ENCODE results near the gene STARD5. TPM values are rescaled to one million over a fixed set of nuclear protein-coding genes. Genes with fewer than 3 reads are reported as not detected.
A peak's percentile ranks its signal among the peaks of the same experiment; 100 is the strongest.

The STARD5 gene
- polyA plus RNA-seq, 2 of the 4 experiments (the other 2 are of a cell fraction) = 2.1 to 2.8 TPM

GRCh38 chr15:81339321-81339720, 15.4 kb upstream of the STARD5 start:
- POLR2A ChIA-PET = interaction anchor here (0.6 kb wide), 1 partner anchor 333 kb away, joined by 4 read pairs; no protein-coding TSS in a partner anchor
- no peak for TF ChIP-seq EP300 (IDR thresholded peaks at IDR 0.05)

GRCh38 chr15:81338170-81339007, 14.4 kb upstream of the STARD5 start:
- FAIRE-seq (no peak), ATAC-seq (peak in 1 of 2 experiments; percentile 57; a peak in 1 of 6 replicates), DNase-seq (ENCODE audit: low read depth in 1 of 2, low spot score in 1 of 2) (peak in 1 of 2 experiments; percentile 23)
- peak overlapping the region; percentile 34 for H3K4me2 ChIP-seq
- TF ChIP-seq JUNB (IDR thresholded peaks at IDR 0.05) = peak; percentile 36; the same call in 1 of the 2 replicates
- TF ChIP-seq HOXB5 (CRISPR knock-in tag; IDR thresholded peaks at IDR 0.05) = no peak
- no peak for TF ChIP-seq TFCP2L1 (CRISPR knock-in tag; IDR thresholded peaks at IDR 0.05)
- no peak for TF ChIP-seq MAFK (IDR thresholded peaks at IDR 0.05; ENCODE audit: partially characterized antibody)
- TF ChIP-seq NR3C1 (IDR thresholded peaks at IDR 0.05) = no peak
- TF ChIP-seq CEBPB (IDR thresholded peaks at IDR 0.05) = 0 out of 4 replicates have a peak, but pooled peaks have one; percentile 22 to 46
- 0 out of 2 replicates have a peak, but pooled peaks have one; percentile 2 for TF ChIP-seq FOSL2 (IDR thresholded peaks at IDR 0.05)
- TF ChIP-seq FOSL2 (CRISPR knock-in tag; IDR thresholded peaks at IDR 0.05) = no peak
- TF ChIP-seq GATA3 (IDR thresholded peaks at IDR 0.05; ENCODE audit: borderline replicate concordance) = no peak
- TF ChIP-seq EP300 (IDR thresholded peaks at IDR 0.05) = peak in 1 of 2 experiments; percentile 34; a peak in 1 of 5 replicates
- 0 out of 2 replicates have a peak, but pooled peaks have one; percentile 41 for TF ChIP-seq HES2 (IDR thresholded peaks at IDR 0.05)
- TF ChIP-seq FOSB (CRISPR knock-in tag; IDR thresholded peaks at IDR 0.05) = no peak
- ChIA-PET POLR2A (no interaction called here), CTCF (interaction anchor here (0.7 to 4.2 kb wide), 11 partner anchors 9 to 72 kb away, joined by 3 to 18 read pairs (median 4); no protein-coding TSS in a partner anchor)
- H3K4me1 ChIP-seq = peaks cover 13% of the 10 kb centered on the region; the same call in 2 of the 3 replicates
- H3K4me3 ChIP-seq = no peak overlapping the region
- 12% methylated on average over 8 of the region's 8 CpGs for WGBS (ENCODE audit: missing lambda C conversion rate)
- H3K27ac ChIP-seq = no peak overlapping the region
- no peaks in the 10 kb centered on the region for H3K9me3 ChIP-seq

More at GRCh38 chr15:81339321-81339720, 15.4 kb upstream of the STARD5 start:
- H3K27ac ChIP-seq = no peak overlapping the region
- H3K9me3 ChIP-seq = no peaks in the 10 kb centered on the region
- H3K4me2 ChIP-seq = no peak overlapping the region
- FAIRE-seq (no peak), ATAC-seq (no peak), DNase-seq (ENCODE audit: low read depth in 1 of 2, low spot score in 1 of 2) (no peak)
- CTCF ChIA-PET = interaction anchor here (0.9 to 4.2 kb wide), 9 partner anchors 9 to 73 kb away, joined by 3 to 18 read pairs (median 4); no protein-coding TSS in a partner anchor
- H3K4me3 ChIP-seq = no peak overlapping the region
- WGBS (ENCODE audit: missing lambda C conversion rate) = 30% methylated on average over 5 of the region's 5 CpGs
- H3K4me1 ChIP-seq = peaks cover 13% of the 10 kb centered on the region; the same call in 2 of the 3 replicates

- CTCF ChIA-PET = interaction anchor here (0.7 to 2.8 kb wide), 7 partner anchors 10 to 72 kb away, joined by 4 to 14 read pairs (median 6); no protein-coding TSS in a partner anchor
- no peak for FAIRE-seq
- H3K9me3 ChIP-seq = no peaks in the 10 kb centered on the region
- H3K27ac ChIP-seq = no peak overlapping the region
- no peak for ATAC-seq
- no peak overlapping the region for H3K4me3 ChIP-seq
- no peak for DNase-seq (ENCODE audit: low read depth in 1 of 2, low spot score in 1 of 2)
- WGBS (ENCODE audit: missing lambda C conversion rate) = 44% methylated on average over 9 of the region's 9 CpGs
- H3K4me2 ChIP-seq = no peak overlapping the region
- TF ChIP-seq BHLHE40 (IDR thresholded peaks at IDR 0.05; ENCODE audit: low read depth, low read length) = no peak
- TF ChIP-seq CBX2 (IDR thresholded peaks at IDR 0.05; ENCODE audit: borderline replicate concordance, low read depth) = no peak
- no peak for TF ChIP-seq NFE2L2 (conservative IDR thresholded peaks at IDR 0.05; ENCODE audit: low read length)
- no peak for TF ChIP-seq FOSL2 (IDR thresholded peaks at IDR 0.05)
- TF ChIP-seq FOSL2 (CRISPR knock-in tag; IDR thresholded peaks at IDR 0.05) = no peak
- TF ChIP-seq HOXA7 (CRISPR knock-in tag; IDR thresholded peaks at IDR 0.05) = no peak
- TF ChIP-seq KDM5A (IDR thresholded peaks at IDR 0.05) = no peak
- TF ChIP-seq, protein P1, sequence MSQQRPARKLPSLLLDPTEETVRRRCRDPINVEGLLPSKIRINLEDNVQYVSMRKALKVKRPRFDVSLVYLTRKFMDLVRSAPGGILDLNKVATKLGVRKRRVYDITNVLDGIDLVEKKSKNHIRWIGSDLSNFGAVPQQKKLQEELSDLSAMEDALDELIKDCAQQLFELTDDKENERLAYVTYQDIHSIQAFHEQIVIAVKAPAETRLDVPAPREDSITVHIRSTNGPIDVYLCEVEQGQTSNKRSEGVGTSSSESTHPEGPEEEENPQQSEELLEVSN (IDR thresholded peaks at IDR 0.05; ENCODE audit: borderline replicate concordance, low read depth) = no peak
- no peak for TF ChIP-seq MAFK (IDR thresholded peaks at IDR 0.05; ENCODE audit: partially characterized antibody)
- no peak for TF ChIP-seq MAX (IDR thresholded peaks at IDR 0.05)
- TF ChIP-seq HEYL (CRISPR knock-in tag; IDR thresholded peaks at IDR 0.05) = no peak
- TF ChIP-seq TFCP2L1 (CRISPR knock-in tag; IDR thresholded peaks at IDR 0.05) = no peak
- no peak for TF ChIP-seq CBX8 (IDR thresholded peaks at IDR 0.05)
- no peak for TF ChIP-seq HMGXB4 (CRISPR knock-in tag; IDR thresholded peaks at IDR 0.05; ENCODE audit: borderline replicate concordance)
- TF ChIP-seq CHD2 (IDR thresholded peaks at IDR 0.05; ENCODE audit: low read length, partially characterized antibody) = no peak
- POLR2A ChIA-PET = no interaction called here
- H3K4me1 ChIP-seq = peaks cover 13% of the 10 kb centered on the region; the same call in 2 of the 3 replicates
These were observed 13.8 kb upstream of the STARD5 start for GRCh38 chr15:81337713-81338157.
